ENCODE results near the gene EMX2.

DNA sequence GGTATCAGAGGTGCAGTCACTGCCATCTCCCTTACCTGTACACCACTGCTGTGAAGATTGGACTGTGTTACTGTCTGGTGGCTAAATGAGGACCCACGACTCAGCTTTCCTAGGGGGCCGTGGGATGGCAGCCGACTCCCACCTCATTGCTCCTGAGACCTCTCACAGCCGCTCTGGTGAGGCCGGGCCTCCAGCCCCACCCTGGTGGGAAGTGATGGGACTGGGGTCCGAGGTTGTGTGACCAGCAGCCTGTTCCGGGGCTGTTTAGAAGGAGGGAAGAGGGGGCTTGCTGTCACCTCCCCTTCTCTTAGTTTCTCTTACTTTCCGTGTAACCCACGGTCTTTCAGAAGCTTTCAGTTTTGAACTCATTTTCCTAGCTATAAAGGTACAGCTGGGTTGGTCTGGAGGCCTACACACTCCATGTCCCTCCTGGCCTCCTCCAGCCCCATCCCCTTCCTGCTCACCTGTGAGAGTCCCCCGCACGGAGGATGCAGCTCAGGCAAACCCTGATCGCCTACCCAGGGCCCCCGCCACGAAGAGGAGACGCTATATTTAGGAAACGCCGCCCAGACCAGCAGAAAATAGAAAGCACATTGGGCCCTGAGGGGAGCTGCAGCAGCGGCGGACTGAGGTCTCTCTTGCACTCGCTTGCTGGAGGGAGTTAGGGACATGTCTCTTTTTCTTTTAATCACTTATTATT lies 4.6 kb downstream of the EMX2 start:
- TF ChIP-seq, protein P1, sequence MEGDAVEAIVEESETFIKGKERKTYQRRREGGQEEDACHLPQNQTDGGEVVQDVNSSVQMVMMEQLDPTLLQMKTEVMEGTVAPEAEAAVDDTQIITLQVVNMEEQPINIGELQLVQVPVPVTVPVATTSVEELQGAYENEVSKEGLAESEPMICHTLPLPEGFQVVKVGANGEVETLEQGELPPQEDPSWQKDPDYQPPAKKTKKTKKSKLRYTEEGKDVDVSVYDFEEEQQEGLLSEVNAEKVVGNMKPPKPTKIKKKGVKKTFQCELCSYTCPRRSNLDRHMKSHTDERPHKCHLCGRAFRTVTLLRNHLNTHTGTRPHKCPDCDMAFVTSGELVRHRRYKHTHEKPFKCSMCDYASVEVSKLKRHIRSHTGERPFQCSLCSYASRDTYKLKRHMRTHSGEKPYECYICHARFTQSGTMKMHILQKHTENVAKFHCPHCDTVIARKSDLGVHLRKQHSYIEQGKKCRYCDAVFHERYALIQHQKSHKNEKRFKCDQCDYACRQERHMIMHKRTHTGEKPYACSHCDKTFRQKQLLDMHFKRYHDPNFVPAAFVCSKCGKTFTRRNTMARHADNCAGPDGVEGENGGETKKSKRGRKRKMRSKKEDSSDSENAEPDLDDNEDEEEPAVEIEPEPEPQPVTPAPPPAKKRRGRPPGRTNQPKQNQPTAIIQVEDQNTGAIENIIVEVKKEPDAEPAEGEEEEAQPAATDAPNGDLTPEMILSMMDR (IDR thresholded peaks at IDR 0.05; ENCODE audit: poor library complexity) = no peak
- no peak for TF ChIP-seq EZH2 (IDR thresholded peaks at IDR 0.05; ENCODE audit: borderline replicate concordance)
- no peak for TF ChIP-seq EZH2phosphoT487 (IDR thresholded peaks at IDR 0.05; ENCODE audit: low read depth, severe bottlenecking, unreplicated experiment)

Data from hepatocyte (in vitro differentiated cells).